NB4 (cell line): ENCODE measurements around the gene KLHL26.

ENCODE experiments used
- DNase-seq: peaks from one replicate; pipeline ENCODE4 v3.0.0; 2010; ENCODE audit warnings: low read depth
- H3K4me3 ChIP-seq: one replicate; pipeline ENCODE4 v1.5.1; 2011; ENCODE audit warnings: mild to moderate bottlenecking, low read depth, low read length, moderate library complexity
- MYC ChIP-seq: IDR thresholded peaks from 2 replicates; pipeline ENCODE4 v1.6.1; 2011; ENCODE audit warnings: low read depth, low read length
- POLR2A ChIP-seq: IDR thresholded peaks from 2 replicates; pipeline ENCODE4 v1.6.1; 2011; ENCODE audit warnings: mild to moderate bottlenecking; ENCODE audit not compliant: insufficient read length; ENCODE audit errors: extremely low read depth
- TF ChIP-seq, protein P1 (sequence below): IDR thresholded peaks from one replicate; pipeline ENCODE4 v1.5.1; 2012; ENCODE audit warnings: low read depth, low read length
- TF ChIP-seq, protein P2 (sequence below): IDR thresholded peaks from 2 replicates; pipeline ENCODE4 v1.6.1; 2011; ENCODE audit warnings: low read depth, low read length

KLHL26 gene

DNA sequence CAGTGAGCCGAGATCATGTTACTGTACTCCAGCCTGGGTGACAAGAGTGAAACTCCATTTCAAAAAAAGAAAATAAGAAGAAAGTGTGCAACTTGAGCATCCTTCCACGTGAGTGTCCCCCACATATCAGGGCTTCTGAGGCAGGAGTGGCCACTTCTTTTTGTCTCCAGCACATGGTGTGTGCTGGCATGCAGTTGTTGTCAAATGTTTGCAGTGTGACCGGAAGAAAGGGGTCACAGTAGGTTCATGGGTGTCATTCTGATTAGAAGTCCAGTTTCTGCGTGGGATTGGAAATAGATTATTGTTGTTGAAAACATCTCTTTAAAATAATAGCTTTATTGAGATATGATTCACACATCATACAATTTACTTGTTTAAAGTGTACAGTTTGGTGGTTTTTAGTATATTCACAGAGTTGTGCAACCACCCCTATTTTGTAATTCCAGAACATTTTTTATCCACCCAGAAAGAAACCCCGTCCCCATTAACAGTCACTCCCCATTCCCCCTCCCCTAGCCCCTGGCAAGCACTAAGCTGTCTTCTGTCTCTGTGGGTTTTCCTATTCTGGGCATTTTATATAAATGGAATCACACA is 48.9 kb downstream of the KLHL26 start:
- no peak overlapping the region for H3K4me3 ChIP-seq
- no peak for DNase-seq
- TF ChIP-seq MYC: no peak
- TF ChIP-seq, protein P1, sequence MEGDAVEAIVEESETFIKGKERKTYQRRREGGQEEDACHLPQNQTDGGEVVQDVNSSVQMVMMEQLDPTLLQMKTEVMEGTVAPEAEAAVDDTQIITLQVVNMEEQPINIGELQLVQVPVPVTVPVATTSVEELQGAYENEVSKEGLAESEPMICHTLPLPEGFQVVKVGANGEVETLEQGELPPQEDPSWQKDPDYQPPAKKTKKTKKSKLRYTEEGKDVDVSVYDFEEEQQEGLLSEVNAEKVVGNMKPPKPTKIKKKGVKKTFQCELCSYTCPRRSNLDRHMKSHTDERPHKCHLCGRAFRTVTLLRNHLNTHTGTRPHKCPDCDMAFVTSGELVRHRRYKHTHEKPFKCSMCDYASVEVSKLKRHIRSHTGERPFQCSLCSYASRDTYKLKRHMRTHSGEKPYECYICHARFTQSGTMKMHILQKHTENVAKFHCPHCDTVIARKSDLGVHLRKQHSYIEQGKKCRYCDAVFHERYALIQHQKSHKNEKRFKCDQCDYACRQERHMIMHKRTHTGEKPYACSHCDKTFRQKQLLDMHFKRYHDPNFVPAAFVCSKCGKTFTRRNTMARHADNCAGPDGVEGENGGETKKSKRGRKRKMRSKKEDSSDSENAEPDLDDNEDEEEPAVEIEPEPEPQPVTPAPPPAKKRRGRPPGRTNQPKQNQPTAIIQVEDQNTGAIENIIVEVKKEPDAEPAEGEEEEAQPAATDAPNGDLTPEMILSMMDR: no peak
- TF ChIP-seq, protein P2, sequence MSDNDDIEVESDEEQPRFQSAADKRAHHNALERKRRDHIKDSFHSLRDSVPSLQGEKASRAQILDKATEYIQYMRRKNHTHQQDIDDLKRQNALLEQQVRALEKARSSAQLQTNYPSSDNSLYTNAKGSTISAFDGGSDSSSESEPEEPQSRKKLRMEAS: no peak
- TF ChIP-seq POLR2A: no peak

DNA sequence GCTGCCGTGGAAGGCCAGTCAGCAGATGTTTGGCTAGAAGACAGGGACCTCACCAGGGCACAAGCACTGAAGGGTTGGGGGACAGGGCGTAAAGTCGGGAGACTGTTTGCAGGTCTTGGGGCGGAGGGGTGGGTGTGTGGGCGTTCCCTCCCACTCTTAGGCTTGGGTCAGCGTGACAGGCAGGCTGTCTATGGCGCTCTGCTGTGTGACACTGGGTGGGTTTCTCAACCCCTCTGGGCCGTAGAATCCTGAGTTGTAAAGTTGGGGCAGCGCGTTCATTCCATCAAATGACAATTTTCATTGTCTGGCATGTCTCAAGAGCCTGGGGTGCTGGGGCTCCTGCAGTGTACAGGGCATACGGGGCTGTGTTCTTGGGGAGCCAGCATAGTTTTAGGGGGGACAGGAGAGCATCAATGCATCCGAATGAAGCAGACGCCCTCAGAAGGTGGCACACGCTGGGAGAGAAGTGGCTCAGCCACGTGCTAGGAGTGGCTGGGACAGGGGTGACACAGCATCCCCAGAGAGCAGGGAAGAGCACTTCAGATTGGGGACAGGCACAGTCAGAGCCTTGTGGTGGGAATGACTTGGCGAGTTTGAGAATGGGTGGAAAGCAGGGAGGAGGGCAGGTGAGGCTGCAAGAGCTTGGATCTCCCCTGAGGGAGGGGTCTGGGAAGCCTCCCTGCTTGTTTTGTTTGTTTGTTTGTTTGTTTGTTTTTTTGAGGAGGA is 51.1 kb downstream of the KLHL26 start:
- no peak overlapping the region for H3K4me3 ChIP-seq
- DNase-seq: no peak
- TF ChIP-seq, protein P2: no peak
- TF ChIP-seq MYC (no peak), POLR2A (no peak)
- TF ChIP-seq, protein P1: no peak

DNA sequence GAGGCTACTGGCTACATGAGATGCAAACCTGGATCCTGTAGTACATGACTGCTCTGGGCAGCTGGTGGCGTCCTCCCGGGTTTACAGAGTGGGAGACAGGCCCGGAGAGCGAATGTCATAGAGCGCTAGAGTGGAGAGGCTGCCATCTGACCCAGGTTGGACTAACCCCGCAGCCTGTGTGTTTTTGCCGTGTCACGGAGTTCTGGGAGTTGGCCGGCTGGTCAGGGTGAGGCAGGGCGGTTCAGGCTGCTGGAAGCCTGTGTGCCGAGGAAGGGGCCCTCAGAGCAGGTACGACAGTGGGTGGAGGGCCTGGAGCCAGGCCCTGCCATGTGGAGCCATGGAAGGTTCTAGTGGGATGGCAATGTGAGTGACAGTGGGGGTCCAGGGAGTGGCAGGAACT is 59.2 kb downstream of the KLHL26 start:
- H3K4me3 ChIP-seq: no peak overlapping the region
- TF ChIP-seq, protein P2: no peak
- TF ChIP-seq MYC (no peak), POLR2A (no peak)
- TF ChIP-seq, protein P1: no peak
- no peak for DNase-seq

DNA sequence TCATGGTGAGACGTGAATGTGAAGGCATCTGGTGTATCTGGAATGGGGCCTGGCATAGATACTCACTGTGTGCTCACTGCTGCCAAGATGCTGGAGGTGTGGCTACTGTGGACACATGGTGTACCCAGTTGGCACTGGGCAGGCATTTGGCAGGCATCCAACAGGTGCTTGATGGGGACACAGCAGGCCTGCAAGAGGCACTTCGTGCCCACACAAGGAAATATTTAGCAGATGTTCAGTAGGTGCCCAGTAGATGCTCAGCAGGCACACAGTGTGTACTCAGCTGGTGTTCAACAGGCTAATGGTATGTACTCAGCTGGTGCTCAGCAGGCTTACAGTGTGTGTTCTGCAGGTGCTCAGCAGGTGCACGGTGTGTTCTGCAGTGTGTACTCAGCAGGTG is 60.9 kb downstream of the KLHL26 start:
- TF ChIP-seq, protein P2: no peak
- no peak for TF ChIP-seq MYC
- TF ChIP-seq, protein P1: no peak
- no peak for TF ChIP-seq POLR2A
- no peak overlapping the region for H3K4me3 ChIP-seq
- no peak for DNase-seq

DNA sequence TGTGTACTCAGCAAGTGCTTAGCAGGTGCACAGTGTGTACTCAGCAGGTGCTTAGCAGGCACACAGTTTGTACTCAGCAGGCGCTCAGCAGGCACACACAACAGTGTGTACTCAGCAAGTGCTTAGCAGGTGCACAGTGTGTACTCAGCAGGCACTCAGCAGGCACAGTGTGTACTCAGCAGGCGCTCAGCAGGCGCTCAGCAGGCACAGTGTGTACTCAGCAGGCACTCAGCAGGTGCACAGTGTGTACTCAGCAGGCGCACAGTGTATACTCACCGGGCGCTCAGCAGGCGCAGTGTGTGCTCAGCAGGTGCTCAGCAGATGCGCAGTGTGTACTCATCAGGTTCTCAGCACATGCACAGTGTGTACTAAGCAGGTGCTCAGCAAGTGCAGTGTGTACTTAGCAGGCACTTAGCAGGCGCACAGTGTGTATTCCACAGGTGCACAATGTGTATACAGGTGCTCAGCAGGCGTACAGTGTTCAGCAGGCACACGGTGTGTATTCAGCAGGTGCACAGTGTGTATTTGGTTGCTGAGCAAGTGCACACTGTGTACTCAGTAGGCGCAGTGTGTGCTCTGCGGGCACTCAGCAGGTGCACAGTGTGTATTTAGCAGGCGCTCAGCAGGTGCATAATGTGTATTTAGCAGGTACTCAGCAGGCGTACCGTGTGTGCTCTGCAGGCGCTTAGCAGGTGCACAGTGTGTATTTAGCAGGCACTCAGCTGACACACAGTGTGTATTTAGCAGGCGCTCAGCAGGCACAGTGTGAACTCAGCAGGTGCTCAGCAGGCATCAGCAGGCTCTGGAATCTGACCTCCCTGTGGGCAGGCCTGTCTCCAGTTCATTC is 61.7 kb downstream of the KLHL26 start:
- no peak overlapping the region for H3K4me3 ChIP-seq
- no peak for TF ChIP-seq MYC
- TF ChIP-seq, protein P2: no peak
- TF ChIP-seq POLR2A: no peak
- TF ChIP-seq, protein P1: no peak
- DNase-seq: no peak
